Duodenal mucosa (tissue), 2 donors: ENCODE measurements around the gene NSDHL.

Experiments
- H3K27ac ChIP-seq: one replicate; pipeline ENCODE4 v1.7.0; 2013; ENCODE audit warnings: low read depth, low read length
- H3K27me3 ChIP-seq, 2 donors: one replicate each; pipeline ENCODE4 v1.7.0; 2013; ENCODE audit warnings: low read length in 2 of 2, control low read depth in 1 of 2; ENCODE audit not compliant: insufficient read depth in 2 of 2, control insufficient read depth in 1 of 2
- H3K36me3 ChIP-seq, 2 donors: one replicate each; pipeline ENCODE4 v1.7.0; 2013; ENCODE audit warnings: low read length in 2 of 2, control low read depth in 1 of 2; ENCODE audit not compliant: insufficient read depth in 2 of 2, control insufficient read depth in 1 of 2
- H3K4me1 ChIP-seq, 2 donors: one replicate each; pipeline ENCODE4 v1.7.0; 2013; ENCODE audit warnings: low read length in 2 of 2, control low read depth in 1 of 2; ENCODE audit not compliant: insufficient read depth in 2 of 2, control insufficient read depth in 1 of 2
- H3K4me3 ChIP-seq, 2 donors: one replicate each; pipeline ENCODE4 v1.7.0; 2013; ENCODE audit warnings: low read length in 2 of 2, low read depth in 1 of 2
- H3K9ac ChIP-seq, 2 donors: one replicate each; pipeline ENCODE4 v1.7.0; 2013; ENCODE audit warnings: low read length in 2 of 2, low read depth in 1 of 2
- H3K9me3 ChIP-seq, 2 donors: one replicate each; pipeline ENCODE4 v1.7.0; 2013; ENCODE audit warnings: low read length in 2 of 2, control low read depth in 1 of 2; ENCODE audit not compliant: control insufficient read depth in 1 of 2

The NSDHL gene

DNA sequence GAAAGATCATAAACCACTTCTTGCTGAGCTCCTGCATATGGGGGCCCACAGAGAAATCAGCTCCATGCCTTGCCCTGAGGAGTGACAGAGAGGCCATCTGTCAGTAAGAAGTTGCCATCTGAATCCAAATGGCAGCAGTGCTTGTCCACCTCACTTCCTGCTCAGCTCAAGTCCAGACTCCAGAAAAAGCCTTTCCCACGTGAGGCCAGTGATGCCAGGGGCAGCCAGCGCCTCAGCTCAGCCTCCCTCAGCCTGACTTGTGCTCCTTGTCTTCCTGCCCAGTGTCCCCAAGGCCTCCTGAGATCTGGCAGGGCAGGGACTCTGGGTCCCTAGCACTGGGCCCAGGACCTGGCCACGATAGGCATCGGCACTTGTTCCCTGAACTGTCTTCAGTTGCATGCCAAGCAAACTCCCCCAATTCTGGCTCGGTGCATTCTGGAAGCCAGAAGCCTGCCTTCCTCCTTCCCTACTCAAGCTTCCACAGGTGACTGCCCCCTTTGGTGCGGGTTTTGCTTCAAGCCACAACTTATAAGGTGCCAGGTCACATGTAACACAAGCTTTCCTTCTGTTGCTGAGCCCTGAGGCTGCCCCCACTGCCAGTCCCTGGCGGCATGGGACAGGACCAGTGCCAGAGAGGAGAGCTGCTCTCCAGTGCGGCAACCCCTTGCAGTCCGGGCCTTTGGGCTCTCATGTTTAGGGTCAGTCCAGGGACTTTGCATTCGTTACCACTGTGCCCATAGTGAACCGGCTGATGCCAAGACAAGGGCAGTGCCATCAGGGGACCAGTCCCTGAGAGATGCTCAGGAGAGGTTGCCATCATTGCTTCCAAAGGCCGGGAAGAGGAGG, 69.2 kb downstream of the NSDHL start:
- Histone ChIP-seq H3K27ac (no peak overlapping the region), H3K27me3 (no peaks in the 10 kb centered on the region), H3K9ac (no peak overlapping the region), H3K9me3 (no peaks in the 10 kb centered on the region), H3K4me1 (peaks cover 0 to 10% of the 10 kb centered on the region in 2 donors), H3K36me3 (no peaks in the 10 kb centered on the region), H3K4me3 (no peak overlapping the region)

DNA sequence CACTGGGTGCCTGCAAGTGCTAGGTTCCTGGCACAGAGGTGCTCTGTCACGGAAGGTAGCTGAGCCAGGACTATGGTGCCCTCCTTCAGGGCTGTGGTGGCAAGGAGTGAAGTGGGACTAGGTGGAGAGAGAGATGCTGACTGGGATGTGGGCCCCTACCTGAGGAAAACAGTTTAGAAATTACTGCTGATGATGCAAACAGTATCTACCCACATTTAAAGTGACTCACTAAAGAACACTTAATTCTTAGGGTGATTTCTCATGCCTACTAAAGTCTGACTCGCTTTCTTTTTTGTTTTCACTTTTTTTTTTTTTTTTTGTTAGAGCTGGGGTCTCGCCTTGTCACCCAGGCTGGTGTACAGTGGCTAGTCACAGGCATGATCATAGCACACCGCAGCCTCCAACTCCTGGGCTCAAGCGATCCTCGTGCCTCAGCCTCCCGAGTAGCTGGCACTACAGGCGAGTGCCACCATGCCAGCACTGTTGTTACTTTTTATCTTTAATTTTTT, 70.1 kb downstream of the NSDHL start:
- no peak overlapping the region for H3K27ac ChIP-seq
- no peaks in the 10 kb centered on the region for H3K27me3 ChIP-seq
- H3K36me3 ChIP-seq, result no peaks in the 10 kb centered on the region
- H3K9me3 ChIP-seq, result no peaks in the 10 kb centered on the region
- H3K4me1 ChIP-seq, result peaks cover 0 to 8% of the 10 kb centered on the region in 2 donors
- no peak overlapping the region for H3K9ac ChIP-seq
- H3K4me3 ChIP-seq, result no peak overlapping the region

- Histone ChIP-seq H3K9me3 (no peaks in the 10 kb centered on the region), H3K4me3 (no peak overlapping the region), H3K27ac (no peak overlapping the region), H3K36me3 (no peaks in the 10 kb centered on the region), H3K4me1 (peaks cover 0 to 5% of the 10 kb centered on the region in 2 donors), H3K9ac (no peak overlapping the region), H3K27me3 (no peaks in the 10 kb centered on the region)
Observed at GRCh38 chrX:152901816-152902501, 71.1 kb downstream of the NSDHL start.

GRCh38 chrX:152902502-152902820, 71.6 kb downstream of the NSDHL start:
- no peaks in the 10 kb centered on the region for H3K9me3 ChIP-seq
- no peak overlapping the region for H3K9ac ChIP-seq
- H3K4me1 ChIP-seq, result peaks cover 0 to 5% of the 10 kb centered on the region in 2 donors
- H3K27me3 ChIP-seq, result no peaks in the 10 kb centered on the region
- H3K4me3 ChIP-seq, result no peak overlapping the region
- H3K36me3 ChIP-seq, result no peaks in the 10 kb centered on the region
- no peak overlapping the region for H3K27ac ChIP-seq

GRCh38 chrX:152903589-152903988, 72.7 kb downstream of the NSDHL start:
- no peak overlapping the region for H3K4me3 ChIP-seq
- H3K9me3 ChIP-seq, result no peaks in the 10 kb centered on the region
- H3K4me1 ChIP-seq, result peaks cover 0 to 5% of the 10 kb centered on the region in 2 donors
- no peaks in the 10 kb centered on the region for H3K36me3 ChIP-seq
- H3K27ac ChIP-seq, result no peak overlapping the region
- no peaks in the 10 kb centered on the region for H3K27me3 ChIP-seq
- no peak overlapping the region for H3K9ac ChIP-seq

- no peaks in the 10 kb centered on the region for H3K27me3 ChIP-seq
- H3K9ac ChIP-seq, result no peak overlapping the region
- H3K27ac ChIP-seq, result no peak overlapping the region
- no peaks in the 10 kb centered on the region for H3K36me3 ChIP-seq
- no peak overlapping the region for H3K4me3 ChIP-seq
- H3K4me1 ChIP-seq, result peaks cover 0 to 5% of the 10 kb centered on the region in 2 donors
- no peaks in the 10 kb centered on the region for H3K9me3 ChIP-seq
Observed at GRCh38 chrX:152904151-152905080, 73.6 kb downstream of the NSDHL start.

DNA sequence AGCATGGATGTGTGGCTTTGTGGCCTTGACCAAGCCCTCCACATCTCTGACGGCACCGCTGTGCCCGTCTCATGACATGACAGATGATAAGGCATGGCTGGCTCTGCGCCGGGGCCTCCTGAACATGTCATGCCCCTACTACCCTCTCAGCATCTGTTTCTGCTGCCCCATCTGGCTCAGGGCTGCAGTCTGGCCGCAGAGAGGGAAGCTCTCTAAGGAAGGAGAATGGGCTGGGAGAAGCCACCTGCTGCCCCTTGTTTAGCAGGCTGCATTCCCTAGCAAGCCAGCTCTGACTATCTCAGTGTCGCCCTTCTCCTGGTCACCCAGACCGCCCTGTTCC, 74.2 kb downstream of the NSDHL start:
- no peak overlapping the region for H3K4me3 ChIP-seq
- H3K36me3 ChIP-seq, result no peaks in the 10 kb centered on the region
- H3K4me1 ChIP-seq, result peaks cover 0 to 5% of the 10 kb centered on the region in 2 donors
- no peaks in the 10 kb centered on the region for H3K9me3 ChIP-seq
- no peak overlapping the region for H3K9ac ChIP-seq
- H3K27me3 ChIP-seq, result no peaks in the 10 kb centered on the region
- no peak overlapping the region for H3K27ac ChIP-seq

DNA sequence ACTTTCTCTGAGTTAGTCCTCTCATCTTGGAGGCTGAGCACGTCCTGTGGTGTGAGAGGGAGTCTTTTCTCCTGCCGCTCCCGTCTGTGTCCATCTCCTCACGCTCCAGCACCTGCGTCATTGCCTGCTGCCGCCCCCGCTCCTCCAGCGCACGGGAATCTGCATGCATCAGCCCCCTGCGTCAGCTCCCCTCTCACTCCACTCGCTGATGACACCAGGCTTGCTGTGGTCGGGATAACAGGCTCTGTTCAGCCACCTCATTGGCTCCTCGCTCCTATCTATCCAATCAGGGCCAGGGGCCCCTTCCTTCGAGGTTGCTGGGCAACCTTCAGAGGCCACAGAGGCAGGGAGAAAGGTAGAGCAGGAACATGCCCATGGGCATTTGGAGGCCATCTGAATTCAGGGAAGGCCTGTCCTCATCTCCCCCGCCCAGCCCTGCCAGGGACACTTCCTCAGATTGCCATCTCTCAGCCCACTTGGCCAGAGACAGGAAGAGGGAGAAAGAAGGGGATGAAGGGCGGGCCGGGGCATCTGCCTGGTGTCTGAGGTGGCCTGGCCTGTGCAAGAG, 76.3 kb downstream of the NSDHL start:
- peaks cover 0 to 5% of the 10 kb centered on the region in 2 donors for H3K4me1 ChIP-seq

DNA sequence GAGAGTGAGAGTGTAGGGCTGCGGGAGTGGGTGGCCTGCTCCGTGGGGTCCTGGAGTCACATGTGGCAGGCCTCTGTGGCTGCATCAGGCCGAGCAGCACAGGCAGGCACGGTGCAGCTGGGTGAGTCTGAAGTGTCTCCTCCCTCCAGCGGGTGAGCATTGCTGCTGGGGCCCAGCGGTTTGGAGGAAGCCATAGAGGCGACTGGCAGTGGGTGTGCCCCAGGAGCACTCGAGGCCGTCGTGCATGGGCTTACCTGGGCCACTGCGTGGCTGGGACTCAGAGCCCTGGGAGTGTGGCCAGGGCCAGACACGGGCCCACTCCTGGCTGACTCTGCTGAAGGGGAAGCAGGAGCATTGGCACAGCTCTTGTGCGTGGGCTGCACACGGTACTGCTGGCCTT, 77.6 kb downstream of the NSDHL start:
- H3K9me3 ChIP-seq, result no peaks in the 10 kb centered on the region
- H3K9ac ChIP-seq, result no peak overlapping the region
- peaks cover 0 to 5% of the 10 kb centered on the region in 2 donors for H3K4me1 ChIP-seq
- no peaks in the 10 kb centered on the region for H3K36me3 ChIP-seq
- H3K27me3 ChIP-seq, result no peaks in the 10 kb centered on the region
- no peak overlapping the region for H3K4me3 ChIP-seq
- no peak overlapping the region for H3K27ac ChIP-seq

More for the DNA sequence above, 76.3 kb downstream of the NSDHL start:
- Histone ChIP-seq H3K27me3 (no peaks in the 10 kb centered on the region), H3K9me3 (no peaks in the 10 kb centered on the region), H3K9ac (no peak overlapping the region), H3K36me3 (no peaks in the 10 kb centered on the region), H3K4me3 (no peak overlapping the region), H3K27ac (no peak overlapping the region)
